ENCODE results near the gene OR2A42.

Gene OR2A42

GRCh38 chr7:144178380-144179164 is 60.8 kb downstream of the OR2A42 start:
- peak; percentile 41 for TF ChIP-seq CTCF (IDR thresholded peaks at IDR 0.05; ENCODE audit: low read depth, low read length)
- DNase-seq (ENCODE audit: extremely low read depth, low read depth) = peak; percentile 0
